Neural progenitor cell (in vitro differentiated cells): Measurements from ENCODE around the gene ZNF483. TPM values are rescaled to one million over a fixed set of nuclear protein-coding genes. Genes with fewer than 3 reads are reported as not detected.
"Not testable (repeated sequence)": the region's sequence is repeated elsewhere in the genome, so short reads cannot be mapped to it uniquely, and the experiment has no call there.

Experiments
- DNase-seq: peaks from one replicate; pipeline ENCODE4 v3.0.0-alpha.2; 2016; ENCODE audit warnings: low spot score
- H2AFZ ChIP-seq: fragments of 200-600 bp; sonication (generic); replicated peaks from 2 replicates; pipeline ENCODE4 v1.6.1; 2016; ENCODE audit warnings: antibody characterized with exemption
- H3F3A ChIP-seq: fragments of 200-600 bp; sonication (generic); 2 replicates; pipeline ENCODE4 v1.6.1; 2016; ENCODE audit warnings: antibody characterized with exemption, low read depth
- H3K27ac ChIP-seq: fragments of 200-600 bp; sonication (generic); 2 replicates; pipeline ENCODE4 v1.5.1; 2016; ENCODE audit warnings: mild to moderate bottlenecking
- H3K27me3 ChIP-seq: fragments of 200-600 bp; sonication (generic); 2 replicates; pipeline ENCODE4 v1.6.1; 2016; ENCODE audit warnings: mild to moderate bottlenecking, moderate library complexity
- H3K36me3 ChIP-seq: fragments of 200-600 bp; sonication (generic); 2 replicates; pipeline ENCODE4 v1.5.1; 2016
- H3K4me1 ChIP-seq: fragments of 200-600 bp; sonication (generic); 2 replicates; pipeline ENCODE4 v1.6.1; 2016; ENCODE audit warnings: mixed run types
- H3K4me2 ChIP-seq: fragments of 200-600 bp; sonication (generic); 2 replicates; pipeline ENCODE4 v1.6.1; 2016
- H3K4me3 ChIP-seq: fragments of 200-600 bp; sonication (generic); 2 replicates; pipeline ENCODE4 v1.5.1; 2016
- H3K79me2 ChIP-seq: fragments of 200-600 bp; sonication (generic); 2 replicates; pipeline ENCODE4 v1.6.1; 2016; ENCODE audit warnings: low read depth
- H3K9ac ChIP-seq: fragments of 200-600 bp; sonication (generic); 2 replicates; pipeline ENCODE4 v1.6.1; 2016
- H3K9me3 ChIP-seq: fragments of 200-600 bp; sonication (generic); 2 replicates; pipeline ENCODE4 v1.5.1; 2016; ENCODE audit warnings: low read depth
- H4K20me1 ChIP-seq: fragments of 200-600 bp; sonication (generic); 2 replicates; pipeline ENCODE4 v1.6.1; 2016; ENCODE audit warnings: low read depth
- H3K27ac Mint-ChIP-seq: 3 replicates; pipeline ENCODE4 v1.8.0; 2021; ENCODE audit warnings: mixed read lengths
- H3K27me3 Mint-ChIP-seq: 2 replicates; pipeline ENCODE4 v1.8.0; 2022; ENCODE audit warnings: low read depth, mild to moderate bottlenecking, inconsistent platforms, moderate library complexity, mixed read lengths; ENCODE audit not compliant: insufficient read depth
- H3K36me3 Mint-ChIP-seq: 3 replicates; pipeline ENCODE4 v1.8.0; 2021; ENCODE audit warnings: mixed read lengths
- H3K4me1 Mint-ChIP-seq: 3 replicates; pipeline ENCODE4 v1.8.0; 2021; ENCODE audit warnings: mixed read lengths
- H3K4me3 Mint-ChIP-seq: 3 replicates; pipeline ENCODE4 v1.8.0; 2021; ENCODE audit warnings: mild to moderate bottlenecking, moderate library complexity, mixed read lengths
- H3K9me3 Mint-ChIP-seq: 3 replicates; pipeline ENCODE4 v1.8.0; 2020; ENCODE audit warnings: mixed read lengths
- EZH2 ChIP-seq: fragments of 200-600 bp; sonication (generic); IDR thresholded peaks from 2 replicates; pipeline ENCODE4 v1.6.1; 2017; ENCODE audit warnings: antibody characterized with exemption, mild to moderate bottlenecking, moderate library complexity
- EZH2phosphoT487 ChIP-seq: fragments of 200-600 bp; sonication (generic); IDR thresholded peaks from 2 replicates; pipeline ENCODE4 v1.6.1; 2017; ENCODE audit warnings: antibody characterized with exemption
- total RNA-seq: library from RNA; depleted of rRNA; stranded (reverse); fragments of >200 nt; gene quantifications from 2 replicates; pipeline ENCODE4 v1.2.3, GENCODE V29; 2015; ENCODE audit warnings: low replicate concordance
- TF ChIP-seq, protein P1 (sequence below): fragments of 200-600 bp; sonication (generic); IDR thresholded peaks from 2 replicates; pipeline ENCODE4 v1.5.1; 2017; ENCODE audit warnings: antibody characterized with exemption, mild to moderate bottlenecking

ZNF483 gene
- total RNA-seq, 1 donor from 2014 or later: 30.7 TPM

DNA sequence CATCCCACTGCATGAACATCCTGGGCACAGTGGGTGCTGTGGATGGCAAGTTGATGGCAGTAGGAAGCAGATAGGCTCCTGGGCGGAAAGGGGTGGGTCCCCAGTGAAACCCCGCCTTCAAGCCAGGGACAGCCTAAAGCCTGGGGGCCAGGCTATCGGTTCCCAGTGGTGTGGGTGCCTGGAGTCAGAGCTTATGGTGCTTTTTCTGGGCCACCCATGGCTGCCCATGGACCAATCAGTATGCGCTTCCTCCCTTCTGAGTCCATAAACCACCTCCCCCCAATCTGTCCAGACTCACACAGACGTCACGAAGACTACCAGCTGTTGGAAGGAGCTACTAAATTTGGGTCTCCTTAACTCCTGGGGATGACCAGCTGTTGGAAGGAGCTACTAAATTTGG lies 23.3 kb upstream of the ZNF483 start:
- Mint-ChIP-seq H3K36me3 (no peaks in the 10 kb centered on the region), H3K27ac (no peak overlapping the region), H3K9me3 (no peaks in the 10 kb centered on the region), H3K4me1 (peaks cover 4% of the 10 kb centered on the region), H3K27me3 (peaks cover 2% of the 10 kb centered on the region), H3K4me3 (no peak overlapping the region)
- TF ChIP-seq EZH2phosphoT487 (no peak), EZH2 (no peak)
- TF ChIP-seq, protein P1, sequence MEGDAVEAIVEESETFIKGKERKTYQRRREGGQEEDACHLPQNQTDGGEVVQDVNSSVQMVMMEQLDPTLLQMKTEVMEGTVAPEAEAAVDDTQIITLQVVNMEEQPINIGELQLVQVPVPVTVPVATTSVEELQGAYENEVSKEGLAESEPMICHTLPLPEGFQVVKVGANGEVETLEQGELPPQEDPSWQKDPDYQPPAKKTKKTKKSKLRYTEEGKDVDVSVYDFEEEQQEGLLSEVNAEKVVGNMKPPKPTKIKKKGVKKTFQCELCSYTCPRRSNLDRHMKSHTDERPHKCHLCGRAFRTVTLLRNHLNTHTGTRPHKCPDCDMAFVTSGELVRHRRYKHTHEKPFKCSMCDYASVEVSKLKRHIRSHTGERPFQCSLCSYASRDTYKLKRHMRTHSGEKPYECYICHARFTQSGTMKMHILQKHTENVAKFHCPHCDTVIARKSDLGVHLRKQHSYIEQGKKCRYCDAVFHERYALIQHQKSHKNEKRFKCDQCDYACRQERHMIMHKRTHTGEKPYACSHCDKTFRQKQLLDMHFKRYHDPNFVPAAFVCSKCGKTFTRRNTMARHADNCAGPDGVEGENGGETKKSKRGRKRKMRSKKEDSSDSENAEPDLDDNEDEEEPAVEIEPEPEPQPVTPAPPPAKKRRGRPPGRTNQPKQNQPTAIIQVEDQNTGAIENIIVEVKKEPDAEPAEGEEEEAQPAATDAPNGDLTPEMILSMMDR: no peak
- Histone ChIP-seq H3K4me1 (no peaks in the 10 kb centered on the region), H3K4me2 (no peak overlapping the region), H3K27ac (no peak overlapping the region), H4K20me1 (no peaks in the 10 kb centered on the region), H3K27me3 (no peaks in the 10 kb centered on the region), H3K36me3 (no peaks in the 10 kb centered on the region), H3K9me3 (no peaks in the 10 kb centered on the region), H3K79me2 (no peaks in the 10 kb centered on the region), H3F3A (no peaks in the 10 kb centered on the region), H3K4me3 (no peak overlapping the region), H3K9ac (no peak overlapping the region), H2AFZ (no peak overlapping the region)
- DNase-seq: no peak

DNA sequence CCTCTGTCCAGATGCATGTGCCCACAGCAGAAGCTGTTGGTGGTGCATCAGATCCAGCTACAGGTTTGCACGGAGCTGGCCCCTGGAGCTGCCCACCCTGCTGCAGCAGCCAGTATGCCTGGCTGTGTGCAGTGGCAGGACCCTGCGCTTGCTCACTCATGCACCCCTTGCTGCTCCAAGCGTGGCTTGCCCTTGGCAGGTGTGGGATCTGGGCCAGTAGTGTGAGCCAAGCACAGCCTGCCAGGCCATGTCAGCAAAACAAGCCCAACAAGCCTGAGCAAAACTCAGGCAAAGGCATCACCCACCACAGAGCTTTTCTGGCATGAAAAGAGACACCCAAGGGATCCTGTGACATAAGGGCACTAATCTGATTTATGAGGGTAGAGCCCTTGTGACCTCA lies 22.5 kb upstream of the ZNF483 start:
- Histone ChIP-seq H3K4me3 (no peak overlapping the region), H3K4me2 (no peak overlapping the region), H3K27ac (no peak overlapping the region), H4K20me1 (no peaks in the 10 kb centered on the region), H3K9me3 (no peaks in the 10 kb centered on the region), H2AFZ (no peak overlapping the region), H3F3A (no peaks in the 10 kb centered on the region), H3K4me1 (no peaks in the 10 kb centered on the region), H3K36me3 (no peaks in the 10 kb centered on the region), H3K79me2 (no peaks in the 10 kb centered on the region), H3K9ac (no peak overlapping the region), H3K27me3 (no peaks in the 10 kb centered on the region)
- Mint-ChIP-seq H3K27me3 (peaks cover 2% of the 10 kb centered on the region), H3K27ac (no peak overlapping the region), H3K36me3 (no peaks in the 10 kb centered on the region), H3K4me3 (no peak overlapping the region), H3K9me3 (no peaks in the 10 kb centered on the region), H3K4me1 (peaks cover 2% of the 10 kb centered on the region)
- TF ChIP-seq EZH2phosphoT487: no peak
- no peak for TF ChIP-seq EZH2
- TF ChIP-seq, protein P1: no peak
- DNase-seq: no peak

DNA sequence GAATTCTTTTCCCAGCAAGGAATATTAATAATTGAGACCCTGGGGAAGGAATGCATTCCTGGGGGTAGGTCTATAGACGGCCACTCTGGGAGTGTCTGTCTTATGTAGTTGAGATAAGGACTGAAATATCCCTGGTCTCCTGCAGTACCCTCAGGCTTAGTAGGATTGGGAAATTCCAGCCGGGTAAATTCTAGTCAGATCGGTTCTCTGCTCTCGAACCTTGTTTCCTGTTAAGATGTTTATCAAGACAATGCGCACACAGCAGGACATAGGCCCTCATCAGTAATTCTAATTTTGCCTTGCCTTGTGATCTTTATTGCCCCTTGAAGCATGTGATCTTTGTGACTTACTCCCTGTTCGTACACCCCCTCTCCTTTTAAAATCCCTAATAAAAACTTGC lies 13.4 kb upstream of the ZNF483 start:
- not testable (repeated sequence) for H3K4me3 ChIP-seq, H2AFZ ChIP-seq, H3K9ac ChIP-seq, H3K27ac ChIP-seq, H3K36me3 ChIP-seq, H3K4me2 ChIP-seq, H4K20me1 ChIP-seq, H3K36me3 Mint-ChIP-seq, H3K9me3 ChIP-seq, H3K4me3 Mint-ChIP-seq, H3F3A ChIP-seq, H3K27me3 Mint-ChIP-seq, H3K27ac Mint-ChIP-seq, H3K79me2 ChIP-seq, H3K27me3 ChIP-seq, H3K4me1 Mint-ChIP-seq, H3K4me1 ChIP-seq, DNase-seq
- H3K9me3 Mint-ChIP-seq: peaks cover 16% of the 10 kb centered on the region

DNA sequence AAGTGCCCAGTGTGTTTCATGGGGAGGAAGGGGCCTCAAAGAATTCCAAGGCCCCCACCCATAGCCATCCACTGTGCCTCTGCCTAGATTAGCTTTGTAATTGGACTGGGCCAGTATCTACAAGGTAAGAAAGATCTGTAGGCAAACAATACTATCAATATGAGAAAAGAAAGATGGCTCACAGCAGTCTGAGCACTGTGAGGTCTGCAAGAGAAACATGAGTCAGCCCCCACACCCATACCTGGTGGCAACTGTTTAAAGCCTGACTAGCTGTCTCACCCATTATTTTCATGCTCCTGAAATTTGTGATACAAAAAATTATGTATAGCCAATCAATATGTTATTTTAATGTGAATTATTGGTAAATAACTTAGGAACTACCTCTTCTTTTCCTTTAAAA lies 10.0 kb upstream of the ZNF483 start:
- Histone ChIP-seq H3K79me2 (no peaks in the 10 kb centered on the region), H3K4me1 (no peaks in the 10 kb centered on the region), H3K27ac (no peak overlapping the region), H3K27me3 (no peaks in the 10 kb centered on the region), H2AFZ (no peak overlapping the region), H3K9me3 (peaks cover 4% of the 10 kb centered on the region), H3F3A (no peaks in the 10 kb centered on the region), H3K9ac (no peak overlapping the region), H3K4me3 (no peak overlapping the region), H3K4me2 (no peak overlapping the region), H3K36me3 (no peaks in the 10 kb centered on the region), H4K20me1 (no peaks in the 10 kb centered on the region)
- no peak for TF ChIP-seq EZH2
- TF ChIP-seq EZH2phosphoT487: no peak
- TF ChIP-seq, protein P1: no peak
- no peak overlapping the region for H3K27ac Mint-ChIP-seq
- H3K9me3 Mint-ChIP-seq: peaks cover 15% of the 10 kb centered on the region
- H3K36me3 Mint-ChIP-seq: no peaks in the 10 kb centered on the region
- DNase-seq: no peak
- no peaks in the 10 kb centered on the region for H3K4me1 Mint-ChIP-seq
- no peak overlapping the region for H3K4me3 Mint-ChIP-seq
- peaks cover 2% of the 10 kb centered on the region for H3K27me3 Mint-ChIP-seq
